Measurements from ENCODE around the gene CAPN1.

CAPN1 gene

GRCh38 chr11:65204143-65204542 is 22.4 kb downstream of the CAPN1 start:
- no peak for DNase-seq

GRCh38 chr11:65204646-65205601 is 23.2 kb downstream of the CAPN1 start:
- DNase-seq = peak; percentile 55

- DNase-seq = no peak
Measured at GRCh38 chr11:65205602-65205967, 23.9 kb downstream of the CAPN1 start.

GRCh38 chr11:65206441-65206841 is 24.7 kb downstream of the CAPN1 start:
- no peak for DNase-seq

GRCh38 chr11:65206901-65207300 is 25.2 kb downstream of the CAPN1 start:
- DNase-seq = no peak

- no peak for DNase-seq
Measured at GRCh38 chr11:65207918-65208784, 26.4 kb downstream of the CAPN1 start.

- DNase-seq = no peak
Measured at GRCh38 chr11:65208785-65209710, 27.3 kb downstream of the CAPN1 start.

GRCh38 chr11:65209711-65210360 is 28.1 kb downstream of the CAPN1 start:
- no peak for DNase-seq

GRCh38 chr11:65210361-65210731 is 28.6 kb downstream of the CAPN1 start:
- DNase-seq = no peak

- no peak for DNase-seq
Measured at GRCh38 chr11:65210748-65211147, 29.0 kb downstream of the CAPN1 start.

- no peak for DNase-seq
Measured at GRCh38 chr11:65211293-65212105, 29.8 kb downstream of the CAPN1 start.

GRCh38 chr11:65212226-65212801 is 30.6 kb downstream of the CAPN1 start:
- no peak for DNase-seq

GRCh38 chr11:65213322-65214211 is 31.8 kb downstream of the CAPN1 start:
- DNase-seq = no peak

GRCh38 chr11:65214212-65214845 is 32.6 kb downstream of the CAPN1 start:
- no peak for DNase-seq

GRCh38 chr11:65215441-65216076 is 33.8 kb downstream of the CAPN1 start:
- DNase-seq = peak; percentile 17

GRCh38 chr11:65216830-65217229 is 35.1 kb downstream of the CAPN1 start:
- DNase-seq = no peak

- DNase-seq = no peak
Measured at GRCh38 chr11:65217441-65218423, 36.0 kb downstream of the CAPN1 start.

Data from stimulated activated CD4-positive, alpha-beta T cell treated with anti-CD3 and anti-CD28 coated beads, Interleukin-12 subunit alpha, Interleukin-12 subunit beta, amount 100 ng/mL, for 4 hours (primary cell).